NCI-H2196 (cell line): Measurements from ENCODE around the gene EME2.

Experiments
- DNase-seq: peaks from one replicate; lab custom pipeline; 2025; ENCODE audit not compliant: unreplicated experiment; lab: John Stamatoyannopoulos, UW

The EME2 gene

GRCh38 chr16:1766231-1766630 is 6.4 kb upstream of the EME2 start:
- no peak for DNase-seq

GRCh38 chr16:1766701-1767100 is 5.9 kb upstream of the EME2 start:
- no peak for DNase-seq

- DNase-seq, result no peak
Observed at GRCh38 chr16:1767116-1767994, 5.3 kb upstream of the EME2 start.

GRCh38 chr16:1768061-1768766 is 4.4 kb upstream of the EME2 start:
- no peak for DNase-seq

- DNase-seq, result no peak
Observed at GRCh38 chr16:1768767-1769401, 3.7 kb upstream of the EME2 start.

GRCh38 chr16:1769402-1770300 is 3.0 kb upstream of the EME2 start:
- DNase-seq, result no peak

GRCh38 chr16:1770328-1771187 is 2.1 kb upstream of the EME2 start:
- peak; percentile 93 for DNase-seq

- peak; percentile 66 for DNase-seq
Observed at GRCh38 chr16:1771188-1771863, 1.3 kb upstream of the EME2 start, which contains the start of gene NME3. Gene NME3, minus strand, starts transcription at chr16:1771543. Its CDS starts 9 bp downstream, at chr16:1771534.

GRCh38 chr16:1771864-1772361 is 697 bp upstream of the EME2 start:
- DNase-seq, result no peak

GRCh38 chr16:1772908-1773702 is 495 bp downstream of the EME2 start, which contains the start of gene MRPS34:
Gene MRPS34, minus strand, starts transcription at chr16:1773134. Its CDS starts 15 bp downstream, at chr16:1773119.
- DNase-seq, result peak; percentile 87

- DNase-seq, result no peak
Observed at GRCh38 chr16:1773703-1774447, 1.3 kb downstream of the EME2 start.

GRCh38 chr16:1774448-1774780 is 1.8 kb downstream of the EME2 start:
- DNase-seq, result no peak

- no peak for DNase-seq
Observed at GRCh38 chr16:1775006-1775845, 2.6 kb downstream of the EME2 start.

GRCh38 chr16:1775846-1776671 is 3.4 kb downstream of the EME2 start:
- DNase-seq, result no peak

GRCh38 chr16:1776672-1776955 is 4.0 kb downstream of the EME2 start:
- no peak for DNase-seq

GRCh38 chr16:1776991-1777374 is 4.4 kb downstream of the EME2 start:
- DNase-seq, result no peak
